GM13977 (cell line): ENCODE results near the gene RABL6.

Source experiments
- DNase-seq: peaks from one replicate; pipeline ENCODE4 v3.0.0; 2012; ENCODE audit warnings: low spot score
- in situ Hi-C: fragments of 300-500 bp; cut with MboI; formaldehyde crosslinking; loops from one replicate; pipeline ENCODE4 v1.12.0; 2022; ENCODE audit warnings: low sequenced_read_pairs, low pct_unique_long_range_greater_than_20kb, mixed read lengths, inconsistent platforms; ENCODE audit not compliant: unreplicated experiment
- TF ChIP-seq, protein P1 (sequence below): IDR thresholded peaks from 2 replicates; pipeline ENCODE4 v1.5.1; 2012; ENCODE audit warnings: mild to moderate bottlenecking, control low read depth; ENCODE audit not compliant: insufficient read depth; ENCODE audit errors: extremely low read depth, missing control alignments

Gene RABL6

DNA sequence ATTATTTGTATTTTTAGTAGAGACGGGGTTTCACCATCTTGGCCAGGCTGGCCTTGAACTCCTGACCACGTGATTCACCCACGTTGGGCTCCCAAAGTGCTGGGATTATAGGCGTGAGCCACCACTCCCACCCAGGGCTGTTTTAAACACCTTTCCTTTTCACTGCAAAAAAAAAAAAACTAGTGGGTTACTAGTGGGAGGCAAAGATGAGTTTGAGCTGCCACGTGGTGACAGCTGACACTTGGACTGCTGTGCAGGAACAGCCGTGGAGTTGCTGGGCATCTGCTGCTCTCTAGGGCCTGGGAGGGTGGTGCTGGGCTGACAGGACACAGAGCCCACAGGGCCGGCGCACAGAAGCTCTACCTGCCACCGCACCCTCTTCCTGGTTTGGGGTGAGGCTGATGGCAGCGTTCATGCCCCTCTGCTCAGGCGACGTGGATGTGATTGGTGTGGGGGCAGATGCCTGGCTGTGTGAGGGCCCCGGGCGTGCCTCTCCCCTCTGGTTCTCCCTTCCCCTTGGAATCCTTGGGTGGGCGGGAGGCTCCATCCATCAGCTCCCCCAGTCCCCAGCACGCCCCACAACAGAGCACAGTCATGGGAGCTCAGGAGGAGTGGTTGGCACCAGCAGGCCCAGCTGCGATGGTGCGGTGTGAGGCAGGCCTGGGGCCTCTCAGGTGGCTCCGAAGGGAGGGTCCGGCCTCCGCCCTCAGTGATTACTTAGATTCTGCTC lies 16.9 kb downstream of the RABL6 start:
- no peak for DNase-seq
- in situ Hi-C loops = no loop called here
- TF ChIP-seq, protein P1, sequence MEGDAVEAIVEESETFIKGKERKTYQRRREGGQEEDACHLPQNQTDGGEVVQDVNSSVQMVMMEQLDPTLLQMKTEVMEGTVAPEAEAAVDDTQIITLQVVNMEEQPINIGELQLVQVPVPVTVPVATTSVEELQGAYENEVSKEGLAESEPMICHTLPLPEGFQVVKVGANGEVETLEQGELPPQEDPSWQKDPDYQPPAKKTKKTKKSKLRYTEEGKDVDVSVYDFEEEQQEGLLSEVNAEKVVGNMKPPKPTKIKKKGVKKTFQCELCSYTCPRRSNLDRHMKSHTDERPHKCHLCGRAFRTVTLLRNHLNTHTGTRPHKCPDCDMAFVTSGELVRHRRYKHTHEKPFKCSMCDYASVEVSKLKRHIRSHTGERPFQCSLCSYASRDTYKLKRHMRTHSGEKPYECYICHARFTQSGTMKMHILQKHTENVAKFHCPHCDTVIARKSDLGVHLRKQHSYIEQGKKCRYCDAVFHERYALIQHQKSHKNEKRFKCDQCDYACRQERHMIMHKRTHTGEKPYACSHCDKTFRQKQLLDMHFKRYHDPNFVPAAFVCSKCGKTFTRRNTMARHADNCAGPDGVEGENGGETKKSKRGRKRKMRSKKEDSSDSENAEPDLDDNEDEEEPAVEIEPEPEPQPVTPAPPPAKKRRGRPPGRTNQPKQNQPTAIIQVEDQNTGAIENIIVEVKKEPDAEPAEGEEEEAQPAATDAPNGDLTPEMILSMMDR = no peak

DNA sequence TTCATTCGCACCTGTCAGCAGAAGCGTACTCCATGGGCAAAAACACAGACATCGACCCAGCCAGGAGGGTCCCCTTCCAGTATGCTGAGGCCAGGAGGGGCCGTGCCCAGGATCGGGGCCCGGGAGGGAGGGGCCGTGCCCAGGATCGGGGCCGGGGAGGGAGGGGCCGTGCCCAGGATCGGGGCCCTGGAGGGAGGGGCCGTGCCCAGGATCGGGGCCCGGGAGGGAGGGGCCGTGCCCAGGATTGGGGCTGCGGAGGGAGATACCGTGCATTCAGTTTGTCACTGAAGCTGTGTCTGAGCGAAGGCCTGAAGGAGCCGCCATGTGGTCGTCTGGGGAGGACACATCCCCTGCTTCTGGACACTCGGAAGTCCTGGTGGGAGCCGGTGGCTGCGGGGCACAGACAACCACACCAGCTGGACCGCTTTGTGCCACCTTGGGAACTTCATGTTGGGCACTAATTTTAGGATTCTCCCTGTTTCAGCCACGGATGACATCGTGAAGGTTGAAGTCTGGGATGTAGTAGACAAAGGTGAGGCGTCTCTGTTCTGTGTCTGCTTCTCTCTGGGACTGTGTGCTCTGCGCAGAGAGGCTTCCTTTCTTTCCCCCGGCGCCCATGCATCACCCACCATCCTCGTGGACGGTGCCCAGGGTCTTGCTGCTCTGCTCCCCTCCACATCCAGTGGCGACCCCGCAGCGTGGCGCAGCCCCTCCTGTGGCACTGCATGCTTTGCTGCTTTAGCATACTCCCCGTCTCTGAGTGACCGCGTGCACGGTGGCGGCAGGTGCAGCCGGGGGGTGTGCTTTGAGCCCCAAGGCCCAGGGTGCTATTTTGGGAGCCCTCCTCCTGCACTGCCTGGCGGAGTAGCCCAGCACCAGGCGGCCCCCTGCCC lies 17.8 kb downstream of the RABL6 start:
- no peak for DNase-seq
- in situ Hi-C loops = no loop called here
- TF ChIP-seq, protein P1 = no peak

DNA sequence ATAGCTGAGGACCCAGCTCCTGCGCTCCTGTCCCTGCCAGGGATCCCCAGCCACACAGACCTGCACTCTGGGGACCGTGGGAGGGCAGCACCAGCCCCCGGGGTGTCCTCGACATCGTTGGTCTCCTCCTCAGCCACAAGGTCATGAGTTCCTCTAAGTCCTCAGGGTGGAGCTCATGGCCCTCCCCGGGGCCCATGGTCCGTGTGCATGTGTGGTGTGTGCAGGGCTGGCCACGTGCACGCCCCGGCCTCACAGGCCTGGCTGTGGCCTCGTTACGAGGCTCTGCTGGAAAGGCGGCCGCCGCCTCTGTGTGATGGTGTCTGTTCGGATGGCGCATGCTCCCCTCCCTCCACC lies 18.4 kb downstream of the RABL6 start:
- TF ChIP-seq, protein P1 = no peak
- DNase-seq = no peak
- in situ Hi-C loops = no loop called here

- in situ Hi-C loops = no loop called here
- no peak for DNase-seq
- TF ChIP-seq, protein P1 = no peak
These were observed 19.2 kb downstream of the RABL6 start for GRCh38 chr9:136826703-136827582.

GRCh38 chr9:136827794-136828473 lies 20.2 kb downstream of the RABL6 start:
- in situ Hi-C loops = no loop called here
- no peak for DNase-seq
- TF ChIP-seq, protein P1 = no peak
